ENCODE data around the gene CNOT6L.

The CNOT6L gene

DNA sequence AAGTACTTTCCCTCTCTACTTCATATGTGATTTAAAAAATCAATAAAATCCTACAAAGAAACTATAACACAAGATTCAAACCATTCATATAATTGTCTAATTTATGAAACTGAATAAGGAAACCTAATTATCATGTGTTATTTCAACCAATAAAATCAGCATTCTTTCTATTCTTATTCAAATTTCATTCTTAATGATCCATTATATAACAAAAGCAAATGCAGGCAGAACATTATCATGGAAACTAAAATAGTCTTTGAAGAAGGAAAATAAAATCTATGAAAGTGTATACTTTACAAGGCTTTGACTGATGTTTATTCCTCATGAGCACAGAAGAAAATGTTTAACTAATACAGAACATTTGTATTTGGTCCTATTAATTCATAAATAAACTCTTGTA is 47.6 kb downstream of the CNOT6L start:
- H3K4me2 ChIP-seq (ENCODE audit: low read depth, low read length, poor library complexity, severe bottlenecking) = no peak overlapping the region
- H4K20me1 ChIP-seq (ENCODE audit: insufficient read depth, low read length, poor library complexity, severe bottlenecking) = peaks cover 7% of the 10 kb centered on the region
- H3K4me3 ChIP-seq (ENCODE audit: low read length, poor library complexity, severe bottlenecking) = no peak overlapping the region
- H3K9me3 ChIP-seq (ENCODE audit: insufficient read depth, low read depth, low read length) = no peaks in the 10 kb centered on the region
- no peaks in the 10 kb centered on the region for H3F3A ChIP-seq (ENCODE audit: low read depth)
- TF ChIP-seq, protein P1, sequence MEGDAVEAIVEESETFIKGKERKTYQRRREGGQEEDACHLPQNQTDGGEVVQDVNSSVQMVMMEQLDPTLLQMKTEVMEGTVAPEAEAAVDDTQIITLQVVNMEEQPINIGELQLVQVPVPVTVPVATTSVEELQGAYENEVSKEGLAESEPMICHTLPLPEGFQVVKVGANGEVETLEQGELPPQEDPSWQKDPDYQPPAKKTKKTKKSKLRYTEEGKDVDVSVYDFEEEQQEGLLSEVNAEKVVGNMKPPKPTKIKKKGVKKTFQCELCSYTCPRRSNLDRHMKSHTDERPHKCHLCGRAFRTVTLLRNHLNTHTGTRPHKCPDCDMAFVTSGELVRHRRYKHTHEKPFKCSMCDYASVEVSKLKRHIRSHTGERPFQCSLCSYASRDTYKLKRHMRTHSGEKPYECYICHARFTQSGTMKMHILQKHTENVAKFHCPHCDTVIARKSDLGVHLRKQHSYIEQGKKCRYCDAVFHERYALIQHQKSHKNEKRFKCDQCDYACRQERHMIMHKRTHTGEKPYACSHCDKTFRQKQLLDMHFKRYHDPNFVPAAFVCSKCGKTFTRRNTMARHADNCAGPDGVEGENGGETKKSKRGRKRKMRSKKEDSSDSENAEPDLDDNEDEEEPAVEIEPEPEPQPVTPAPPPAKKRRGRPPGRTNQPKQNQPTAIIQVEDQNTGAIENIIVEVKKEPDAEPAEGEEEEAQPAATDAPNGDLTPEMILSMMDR (conservative IDR thresholded peaks at IDR 0.05; ENCODE audit: low read length) = no peak
- TF ChIP-seq EZH2phosphoT487 (IDR thresholded peaks at IDR 0.05; ENCODE audit: borderline replicate concordance) = no peak
- H2AFZ ChIP-seq (ENCODE audit: low read length) = no peak overlapping the region
- H3K4me1 ChIP-seq (ENCODE audit: insufficient read depth, low read length, poor library complexity, severe bottlenecking) = no peaks in the 10 kb centered on the region
- peaks cover 20% of the 10 kb centered on the region; the same call in 1 of the 2 replicates for H3K79me2 ChIP-seq (ENCODE audit: insufficient read depth, low read length)
- no peak overlapping the region for H3K9ac ChIP-seq (ENCODE audit: low read depth, low read length, poor library complexity, severe bottlenecking)
- H3K27me3 ChIP-seq (ENCODE audit: insufficient read depth, low read length, poor library complexity, severe bottlenecking) = no peaks in the 10 kb centered on the region
- peaks cover 56% of the 10 kb centered on the region; the same call in 1 of the 2 replicates for H3K36me3 ChIP-seq (ENCODE audit: insufficient read depth, low read length)
- H3K9me2 ChIP-seq (replicated peaks; ENCODE audit: low read depth, low read length) = no peaks in the 10 kb centered on the region

DNA sequence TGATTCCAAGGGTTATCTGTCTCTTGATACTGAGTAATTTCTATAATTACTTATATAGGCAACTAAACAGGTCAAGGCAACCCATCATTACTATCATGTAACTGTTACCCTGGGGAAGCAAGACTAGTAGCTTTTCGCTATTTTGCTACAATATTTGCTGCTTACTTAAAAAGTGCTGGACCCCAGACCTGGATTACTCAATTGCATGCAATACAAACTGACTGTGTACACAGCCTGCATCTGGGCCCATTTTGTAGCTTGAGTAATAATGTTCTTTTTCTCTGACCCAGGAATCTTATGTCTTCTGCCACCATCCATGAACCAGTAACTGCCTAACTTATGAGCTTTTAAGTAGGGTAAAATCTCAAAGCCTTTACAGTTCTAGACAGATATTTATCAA is 53.4 kb downstream of the CNOT6L start:
- Histone ChIP-seq H3K4me2 (ENCODE audit: low read depth, low read length, poor library complexity, severe bottlenecking) (no peak overlapping the region), H3K9ac (ENCODE audit: low read depth, low read length, poor library complexity, severe bottlenecking) (no peak overlapping the region), H3K27me3 (ENCODE audit: insufficient read depth, low read length, poor library complexity, severe bottlenecking) (no peaks in the 10 kb centered on the region), H3K79me2 (ENCODE audit: insufficient read depth, low read length) (peaks cover 25% of the 10 kb centered on the region), H3K36me3 (ENCODE audit: insufficient read depth, low read length) (peaks cover 61% of the 10 kb centered on the region), H3K4me1 (ENCODE audit: insufficient read depth, low read length, poor library complexity, severe bottlenecking) (no peaks in the 10 kb centered on the region), H4K20me1 (ENCODE audit: insufficient read depth, low read length, poor library complexity, severe bottlenecking) (no peaks in the 10 kb centered on the region), H2AFZ (ENCODE audit: low read length) (no peak overlapping the region), H3K4me3 (ENCODE audit: low read length, poor library complexity, severe bottlenecking) (no peak overlapping the region), H3F3A (ENCODE audit: low read depth) (no peaks in the 10 kb centered on the region), H3K9me3 (ENCODE audit: insufficient read depth, low read depth, low read length) (peaks cover 18% of the 10 kb centered on the region), H3K9me2 (replicated peaks; ENCODE audit: low read depth, low read length) (no peaks in the 10 kb centered on the region)
- TF ChIP-seq EZH2phosphoT487 (IDR thresholded peaks at IDR 0.05; ENCODE audit: borderline replicate concordance) = no peak
- TF ChIP-seq, protein P1 (conservative IDR thresholded peaks at IDR 0.05; ENCODE audit: low read length) = no peak

DNA sequence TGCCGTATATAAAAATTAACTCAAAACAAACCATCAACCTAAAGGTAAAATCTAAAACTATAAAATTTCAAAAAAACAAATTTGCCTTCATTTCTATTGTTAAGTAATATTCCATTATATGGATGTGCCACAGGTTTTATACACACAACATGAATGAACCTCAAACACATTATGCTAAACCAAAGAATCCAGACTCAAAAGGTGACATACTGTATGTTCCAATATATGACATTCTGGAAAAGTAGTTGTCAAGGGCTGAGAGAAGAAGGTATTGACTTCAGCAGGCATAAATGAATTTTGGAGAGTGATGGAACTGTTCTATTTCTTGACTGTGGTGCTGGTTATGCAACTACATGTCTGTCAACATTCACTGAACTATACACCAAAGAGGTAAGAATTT is 56.6 kb downstream of the CNOT6L start:
- TF ChIP-seq EZH2phosphoT487 (IDR thresholded peaks at IDR 0.05; ENCODE audit: borderline replicate concordance) = no peak
- TF ChIP-seq, protein P1 (conservative IDR thresholded peaks at IDR 0.05; ENCODE audit: low read length) = no peak
- H3K27me3 ChIP-seq (ENCODE audit: insufficient read depth, low read length, poor library complexity, severe bottlenecking) = no peaks in the 10 kb centered on the region
- peaks cover 43% of the 10 kb centered on the region for H3K79me2 ChIP-seq (ENCODE audit: insufficient read depth, low read length)
- no peaks in the 10 kb centered on the region for H3K4me1 ChIP-seq (ENCODE audit: insufficient read depth, low read length, poor library complexity, severe bottlenecking)
- no peak overlapping the region for H3K4me3 ChIP-seq (ENCODE audit: low read length, poor library complexity, severe bottlenecking)
- no peaks in the 10 kb centered on the region for H4K20me1 ChIP-seq (ENCODE audit: insufficient read depth, low read length, poor library complexity, severe bottlenecking)
- no peaks in the 10 kb centered on the region for H3F3A ChIP-seq (ENCODE audit: low read depth)
- no peaks in the 10 kb centered on the region for H3K9me2 ChIP-seq (replicated peaks; ENCODE audit: low read depth, low read length)
- peaks cover 18% of the 10 kb centered on the region for H3K9me3 ChIP-seq (ENCODE audit: insufficient read depth, low read depth, low read length)
- peaks cover 64% of the 10 kb centered on the region for H3K36me3 ChIP-seq (ENCODE audit: insufficient read depth, low read length)
- H3K9ac ChIP-seq (ENCODE audit: low read depth, low read length, poor library complexity, severe bottlenecking) = no peak overlapping the region
- no peak overlapping the region for H3K4me2 ChIP-seq (ENCODE audit: low read depth, low read length, poor library complexity, severe bottlenecking)
- H2AFZ ChIP-seq (ENCODE audit: low read length) = no peak overlapping the region

All from Loucy (cell line).